ENCODE data around the gene SPDYE17.
"Not testable (repeated sequence)": the region's sequence is repeated elsewhere in the genome, so short reads cannot be mapped to it uniquely, and the experiment has no call there.

The SPDYE17 gene

GRCh38 chr7:77032261-77032660 lies at the start of gene SPDYE17:
SPDYE17 (minus strand) TSS chr7:77032361; CDS start chr7:77030570, 1,791 bp downstream.
- DNase-seq: not testable (repeated sequence)

- not testable (repeated sequence) for DNase-seq
These were observed 48.1 kb upstream of the SPDYE17 start for GRCh38 chr7:77080236-77080635.

GRCh38 chr7:77079624-77080023 lies 47.5 kb upstream of the SPDYE17 start:
- not testable (repeated sequence) for DNase-seq

- not testable (repeated sequence) for DNase-seq
These were observed 47.0 kb upstream of the SPDYE17 start for GRCh38 chr7:77079112-77079511.

GRCh38 chr7:77077060-77077459 lies 44.9 kb upstream of the SPDYE17 start:
- DNase-seq: not testable (repeated sequence)

GRCh38 chr7:77074786-77075396 lies 42.7 kb upstream of the SPDYE17 start:
- not testable (repeated sequence) for DNase-seq

GRCh38 chr7:77071108-77071507 lies 38.9 kb upstream of the SPDYE17 start:
- not testable (repeated sequence) for DNase-seq

GRCh38 chr7:77065869-77066268 lies 33.7 kb upstream of the SPDYE17 start:
- not testable (repeated sequence) for DNase-seq

- DNase-seq: not testable (repeated sequence)
These were observed 31.6 kb upstream of the SPDYE17 start for GRCh38 chr7:77063732-77064131.

- not testable (repeated sequence) for DNase-seq
These were observed 30.4 kb upstream of the SPDYE17 start, which contains the start of gene SPDYE18 for GRCh38 chr7:77062557-77062956. SPDYE18 (minus strand) TSS chr7:77062558; CDS start chr7:77060512, 2,046 bp downstream.

GRCh38 chr7:77026349-77026748 lies 5.8 kb downstream of the SPDYE17 start:
- not testable (repeated sequence) for DNase-seq

- DNase-seq: not testable (repeated sequence)
These were observed 22.0 kb downstream of the SPDYE17 start for GRCh38 chr7:77010074-77010680.

GRCh38 chr7:77008000-77008399 lies 24.2 kb downstream of the SPDYE17 start:
- DNase-seq: not testable (repeated sequence)

GRCh38 chr7:77006127-77007110 lies 25.7 kb downstream of the SPDYE17 start:
- not testable (repeated sequence) for DNase-seq

GRCh38 chr7:77005461-77006057 lies 26.6 kb downstream of the SPDYE17 start:
- not testable (repeated sequence) for DNase-seq

GRCh38 chr7:77004151-77004550 lies 28.0 kb downstream of the SPDYE17 start:
- not testable (repeated sequence) for DNase-seq

GRCh38 chr7:77003241-77003640 lies 28.9 kb downstream of the SPDYE17 start:
- not testable (repeated sequence) for DNase-seq

GRCh38 chr7:77002678-77003233 lies 29.4 kb downstream of the SPDYE17 start:
- DNase-seq: not testable (repeated sequence)

- DNase-seq: not testable (repeated sequence)
These were observed 30.1 kb downstream of the SPDYE17 start for GRCh38 chr7:77002104-77002503.

- not testable (repeated sequence) for DNase-seq
These were observed 32.6 kb downstream of the SPDYE17 start for GRCh38 chr7:76999474-77000107.

GRCh38 chr7:76998764-76999450 lies 33.3 kb downstream of the SPDYE17 start:
- DNase-seq: not testable (repeated sequence)

Data from CD4-positive, alpha-beta T cell treated with Interleukin-10 for 1 hour (primary cell).